H1 (cell line): Measurements from ENCODE around the gene TRAF4. TPM values are rescaled to one million over a fixed set of nuclear protein-coding genes. Genes with fewer than 3 reads are reported as not detected.

Experiments
- CTCF ChIA-PET: fragments of 300-600 bp; sonication (Branson Sonifier 250); formaldehyde crosslinking; loops from one replicate; lab custom pipeline; 2021; ENCODE audit not compliant: partially characterized antibody; lab: Charles Lee
- POLR2A ChIA-PET: fragments of 300-600 bp; sonication (Branson Sonifier 250); formaldehyde crosslinking; loops from one replicate; lab custom pipeline; 2021; ENCODE audit warnings: inconsistent platforms; ENCODE audit not compliant: partially characterized antibody; lab: Charles Lee
- DNase-seq, 2 experiments: peaks; one replicate each; pipeline versions ENCODE4 v3.0.0 to v3.0.0-alpha.2; 2010 to 2022; ENCODE audit warnings: low spot score in 2 of 2, low read depth in 1 of 2, mixed read lengths in 1 of 2
- FAIRE-seq: peaks from 2 replicates; lab custom pipeline; 2011; peaks lifted over from hg19 to GRCh38; lab: Jason Lieb, UNC
- H2AFZ ChIP-seq: 2 replicates; pipeline ENCODE4 v1.8.1; 2012; ENCODE audit warnings: low read length, inconsistent platforms
- H2AK5ac ChIP-seq: 2 replicates; pipeline ENCODE4 v1.6.1; 2013; ENCODE audit warnings: low read depth, low read length
- H2BK120ac ChIP-seq: replicated peaks from 2 replicates; pipeline ENCODE3; 2013; ENCODE audit warnings: low read depth, low read length, inconsistent platforms
- H2BK12ac ChIP-seq: 2 replicates; pipeline ENCODE4 v1.6.1; 2013; ENCODE audit warnings: low read depth, low read length
- H2BK15ac ChIP-seq: 2 replicates; pipeline ENCODE4 v1.6.1; 2013; ENCODE audit warnings: low read length
- H2BK20ac ChIP-seq: 2 replicates; pipeline ENCODE4 v1.6.1; 2013; ENCODE audit warnings: low read length
- H2BK5ac ChIP-seq: 2 replicates; pipeline ENCODE4 v1.6.1; 2013; ENCODE audit warnings: low read depth, low read length
- H3K14ac ChIP-seq: 2 replicates; pipeline ENCODE4 v1.6.1; 2013; ENCODE audit warnings: inconsistent platforms; ENCODE audit not compliant: insufficient read length
- H3K18ac ChIP-seq: 2 replicates; pipeline ENCODE4 v1.6.1; 2013; ENCODE audit warnings: low read length; ENCODE audit errors: extremely low read depth
- H3K23ac ChIP-seq: 2 replicates; pipeline ENCODE4 v1.6.1; 2013; ENCODE audit warnings: inconsistent platforms; ENCODE audit not compliant: insufficient read length
- H3K23me2 ChIP-seq: 2 replicates; pipeline ENCODE4 v1.6.1; 2013; ENCODE audit warnings: low read depth, low read length
- H3K27ac ChIP-seq: 2 replicates; pipeline ENCODE4 v1.6.1; 2011; ENCODE audit warnings: low read depth, low read length, inconsistent platforms
- H3K27me3 ChIP-seq, 4 experiments: replicated peaks in 1 of 4; 1 replicate in 1 of 4; 2 replicates in 3 of 4; pipeline versions ENCODE4 v1.6.1 to v1.8.1; 2011 to 2013; ENCODE audit warnings: low read length in 3 of 4, mild to moderate bottlenecking in 3 of 4, inconsistent platforms in 2 of 4, mixed read lengths in 2 of 4, moderate library complexity in 1 of 4; ENCODE audit not compliant: control insufficient read depth in 3 of 4, insufficient read depth in 3 of 4; ENCODE audit errors: extremely low read depth in 1 of 4
- H3K36me3 ChIP-seq, 4 experiments: 2 replicates each; pipeline versions ENCODE4 v1.6.1 to v1.8.1; 2011 to 2013; ENCODE audit warnings: mild to moderate bottlenecking in 4 of 4, low read length in 3 of 4, moderate library complexity in 2 of 4, control low read depth in 1 of 4, inconsistent platforms in 1 of 4; ENCODE audit not compliant: insufficient read depth in 4 of 4, control insufficient read depth in 2 of 4
- H3K4ac ChIP-seq: replicated peaks from 2 replicates; pipeline ENCODE3; 2013; ENCODE audit warnings: low read length, low read depth, mixed read lengths, inconsistent platforms; ENCODE audit not compliant: insufficient read length
- H3K4me1 ChIP-seq, 4 experiments: replicated peaks in 1 of 4; 1 replicate in 1 of 4; 2 replicates in 3 of 4; pipeline versions ENCODE4 v1.6.1 to v1.8.1; 2011 to 2013; ENCODE audit warnings: low read length in 3 of 4, inconsistent platforms in 2 of 4, mixed read lengths in 1 of 4; ENCODE audit not compliant: insufficient read depth in 4 of 4, control insufficient read depth in 3 of 4
- H3K4me2 ChIP-seq, 2 experiments: 2 replicates each; pipeline versions ENCODE4 v1.6.1 to v1.8.1; 2011 to 2013; ENCODE audit warnings: low read depth in 2 of 2, low read length in 2 of 2, control low read depth in 1 of 2, inconsistent platforms in 1 of 2, mild to moderate bottlenecking in 1 of 2; ENCODE audit not compliant: insufficient read depth in 1 of 2
- H3K4me3 ChIP-seq, 4 experiments: fragments of 200-600, 300-600 bp in 1 of 4; sonication (generic), shearing (Covaris generic), sonication (Bioruptor Twin) in 1 of 4; 2 replicates each; pipeline versions ENCODE4 v1.5.1 to v1.8.1; 2011 to 2016; ENCODE audit warnings: low read length in 4 of 4, low read depth in 3 of 4, control low read depth in 2 of 4, inconsistent platforms in 2 of 4, mild to moderate bottlenecking in 2 of 4, mixed read lengths in 1 of 4, moderate library complexity in 1 of 4; ENCODE audit not compliant: insufficient read depth in 2 of 4; ENCODE audit errors: extremely low read depth in 1 of 4
- H3K56ac ChIP-seq: replicated peaks from 2 replicates; pipeline ENCODE3; 2013; ENCODE audit warnings: low read depth, mild to moderate bottlenecking, mixed read lengths, low read length, inconsistent platforms; ENCODE audit not compliant: insufficient read length
- H3K79me1 ChIP-seq: 2 replicates; pipeline ENCODE4 v1.6.1; 2013; ENCODE audit warnings: low read depth, low read length, control low read depth
- H3K79me2 ChIP-seq, 2 experiments: 2 replicates each; pipeline versions ENCODE4 v1.6.1 to v1.8.1; 2012 to 2013; ENCODE audit warnings: low read length in 2 of 2, mild to moderate bottlenecking in 2 of 2, inconsistent platforms in 1 of 2; ENCODE audit not compliant: insufficient read depth in 2 of 2, control insufficient read depth in 1 of 2
- H3K9ac ChIP-seq, 4 experiments: replicated peaks in 1 of 4; 1 replicate in 1 of 4; 2 replicates in 3 of 4; pipeline versions ENCODE4 v1.6.1 to v1.8.1; 2011 to 2013; ENCODE audit warnings: low read depth in 3 of 4, low read length in 3 of 4, control low read depth in 2 of 4, mild to moderate bottlenecking in 2 of 4, moderate library complexity in 2 of 4, inconsistent platforms in 1 of 4; ENCODE audit errors: extremely low read depth in 1 of 4
- H3K9me3 ChIP-seq, 2 experiments: 2 replicates each; pipeline versions ENCODE4 v1.6.1 to v1.8.1; 2012 to 2013; ENCODE audit warnings: mild to moderate bottlenecking in 2 of 2, moderate library complexity in 2 of 2, control low read depth in 1 of 2, inconsistent platforms in 1 of 2, low read depth in 1 of 2, low read length in 1 of 2, mixed read lengths in 1 of 2; ENCODE audit not compliant: insufficient read depth in 2 of 2
- H4K20me1 ChIP-seq, 2 experiments: replicated peaks in 1 of 2; 2 replicates each; pipeline versions ENCODE3 to v1.8.1; 2011 to 2013; ENCODE audit warnings: inconsistent platforms in 2 of 2, low read length in 2 of 2, mild to moderate bottlenecking in 1 of 2; ENCODE audit not compliant: insufficient read depth in 2 of 2, control insufficient read depth in 1 of 2
- H4K5ac ChIP-seq: 2 replicates; pipeline ENCODE4 v1.6.1; 2013; ENCODE audit warnings: low read length, low read depth, mixed read lengths, inconsistent platforms; ENCODE audit not compliant: insufficient read length
- H4K8ac ChIP-seq: 2 replicates; pipeline ENCODE4 v1.8.0; 2013; ENCODE audit warnings: mild to moderate bottlenecking, moderate library complexity, low read length, inconsistent platforms; ENCODE audit not compliant: insufficient read depth; ENCODE audit errors: extremely low read depth
- H4K91ac ChIP-seq: replicated peaks from 2 replicates; pipeline ENCODE3; 2013; ENCODE audit warnings: low read length, mixed read lengths, inconsistent platforms; ENCODE audit not compliant: insufficient read length
- KDM1A ChIP-seq: fragments of 200-600, 300-600 bp; sonication (generic); IDR thresholded peaks from 2 replicates; pipeline ENCODE4 v1.7.1; 2016; ENCODE audit warnings: mild to moderate bottlenecking, low read length, borderline replicate concordance
- PHF8 ChIP-seq: fragments of 200-600 bp; sonication (generic); conservative IDR thresholded peaks from 2 replicates; pipeline ENCODE4 v1.7.1; 2012; ENCODE audit warnings: low read depth, mild to moderate bottlenecking, inconsistent platforms, low read length, moderate library complexity
- RBBP5 ChIP-seq: IDR thresholded peaks from 2 replicates; pipeline ENCODE4 v1.7.1; 2012; ENCODE audit warnings: low read depth, mild to moderate bottlenecking, inconsistent platforms, low read length, moderate library complexity, borderline replicate concordance
- WGBS, 2 experiments: shearing (Covaris generic) in 1 of 2; methylation state at CpG; one replicate each; pipeline versions ENCODE4 v1.1.6 to v1.1.7; 2013 to 2015; ENCODE audit warnings: low lambda C conversion rate in 2 of 2, mixed read lengths in 2 of 2, inconsistent platforms in 1 of 2, low coverage in 1 of 2, missing lambda C conversion rate in 1 of 2; ENCODE audit not compliant: insufficient replicate concordance in 2 of 2, insufficient coverage in 1 of 2, insufficient read length in 1 of 2; ENCODE audit errors: extremely low coverage in 1 of 2, missing lambda C conversion rate in 1 of 2; 5-methylcytosine and 5-hydroxymethylcytosine counted together
- polyA plus RNA-seq, 7 experiments: library from polyadenylated mRNA; depleted of rRNA in 3 of 7; stranded (reverse) in 5 of 7; unstranded in 2 of 7; fragments of >200 nt in 5 of 7; fragments of 200-250 nt in 2 of 7; gene quantifications; 1 replicate in 5 of 7; 2 replicates in 1 of 7; 4 replicates in 1 of 7; pipeline versions ENCODE4 v1.2.1 to v1.2.3, GENCODE V29; 2011 to 2013; ENCODE audit warnings: missing spikeins in 2 of 7, mixed read lengths in 2 of 7
- total RNA-seq: library from RNA; stranded (reverse); fragmentation: NEBNext Ultra II Directional; extraction: Animal tissue kit (Norgen Biotek cat#: 25700); gene quantifications from 2 replicates; pipeline ENCODE4 v1.2.1, GENCODE V29; 2021
- TF ChIP-seq, protein P1 (sequence below): IDR thresholded peaks from 2 replicates; pipeline ENCODE4 v1.6.1; 2011; ENCODE audit warnings: low read depth, mild to moderate bottlenecking, low read length; ENCODE audit not compliant: insufficient read depth

TRAF4 gene
- total and polyA plus RNA-seq, 2 of the 8 experiments (the other 6 are each of a cell fraction or from before 2014, with no cell fraction given), result 167 to 170 TPM

DNA sequence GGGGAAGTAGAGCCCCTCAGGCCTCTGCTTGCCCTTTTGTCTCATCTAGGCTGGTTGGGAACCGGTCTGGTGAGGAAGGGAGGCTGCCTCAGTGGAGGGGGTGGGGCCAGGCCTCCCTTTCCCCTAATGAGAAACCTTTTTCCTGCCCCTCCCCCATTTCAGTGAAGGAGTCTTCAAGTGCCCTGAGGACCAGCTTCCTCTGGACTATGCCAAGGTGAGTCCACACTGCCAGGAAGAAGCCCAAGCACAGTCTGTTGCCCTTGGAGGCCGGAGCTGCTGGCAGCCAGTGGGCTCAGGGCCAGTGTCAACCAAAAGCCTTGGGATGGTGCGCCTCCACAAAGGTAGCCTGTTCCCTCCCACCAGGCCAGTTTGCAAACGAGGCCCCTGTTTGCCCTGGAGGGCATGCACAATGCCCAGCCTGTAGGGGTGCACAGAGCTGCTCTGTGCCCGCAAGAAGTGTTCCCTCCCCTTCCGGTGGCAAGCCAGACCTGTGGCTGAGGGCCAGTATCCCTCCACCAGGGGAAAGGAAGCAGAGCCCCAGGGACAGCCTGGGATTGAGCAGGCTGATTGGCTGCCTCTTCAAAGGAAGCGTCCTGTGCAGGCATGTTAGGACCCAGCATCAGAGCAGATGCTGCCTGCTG is 3.4 kb downstream of the TRAF4 start:
- Histone ChIP-seq H3K36me3 (peaks cover 30 to 53% (median 33%) of the 10 kb centered on the region in 4 experiments), H3K79me1 (peaks cover 14% of the 10 kb centered on the region), H3K27ac (peak overlapping the region; percentile 98), H4K20me1 (peaks cover 30 to 34% of the 10 kb centered on the region in 2 experiments), H2AFZ (no peak overlapping the region), H3K79me2 (peaks cover 19 to 44% of the 10 kb centered on the region in 2 experiments), H2BK12ac (peak overlapping the region; percentile 32; the same call in 1 of the 2 replicates), H3K4ac (no peak overlapping the region), H3K23me2 (peaks cover 23% of the 10 kb centered on the region), H4K5ac (peak overlapping the region; percentile 22), H3K18ac (peak overlapping the region; percentile 41), H3K9me3 (no peaks in the 10 kb centered on the region), H2BK120ac (no peak overlapping the region), H2BK20ac (0 out of 2 replicates have a peak overlapping the region, but pooled peaks have one; percentile 0), H3K4me3 (peak overlapping the region in 3 of 4 experiments; percentile 97 to 99 (median 98); a peak in 4 of 8 replicates), H3K14ac (no peak overlapping the region), H3K4me1 (peaks cover 0 to 30% (median 25%) of the 10 kb centered on the region in 4 experiments; a peak in 6 of 7 replicates), H4K8ac (peak overlapping the region; percentile 58), H3K9ac (peak overlapping the region in 2 of 4 experiments; percentile 48 to 98; a peak in 4 of 7 replicates), H4K91ac (peak overlapping the region; percentile 0), H2BK15ac (peak overlapping the region; percentile 31; the same call in 1 of the 2 replicates), H2AK5ac (no peak overlapping the region), H3K27me3 (no peaks in the 10 kb centered on the region), H3K4me2 (peak overlapping the region; percentile 92 to 93), H3K56ac (no peak overlapping the region), H2BK5ac (peak overlapping the region; percentile 99), H3K23ac (no peak overlapping the region)
- ChIA-PET POLR2A (interaction anchor here (0.8 to 15.3 kb wide), 17 partner anchors 7 to 166 kb away, joined by 3 to 813 read pairs (median 5); partner anchors contain the start of genes FAM222B, FLOT2, NEK8 and PROCA1), CTCF (interaction anchor here (0.8 to 11.7 kb wide), 10 partner anchors 16 to 163 kb away, joined by 3 to 316 read pairs (median 3); partner anchors contain the start of genes FLOT2, NEK8, RPL23A and TLCD1)
- DNase-seq, result no peak
- WGBS, 2 experiments, result 86% methylated on average over 7 of the region's 7 CpGs; no CpG with 5 or more reads in 1 of the 2 experiments
- FAIRE-seq, result no peak
- TF ChIP-seq PHF8 (no peak), RBBP5 (peak; percentile 59; the same call in 1 of the 2 replicates), KDM1A (no peak)
- TF ChIP-seq, protein P1, sequence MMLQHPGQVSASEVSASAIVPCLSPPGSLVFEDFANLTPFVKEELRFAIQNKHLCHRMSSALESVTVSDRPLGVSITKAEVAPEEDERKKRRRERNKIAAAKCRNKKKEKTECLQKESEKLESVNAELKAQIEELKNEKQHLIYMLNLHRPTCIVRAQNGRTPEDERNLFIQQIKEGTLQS, result no peak
